Measurements from ENCODE around the gene ZBTB12.
"Not testable (repeated sequence)": the region's sequence is repeated elsewhere in the genome, so short reads cannot be mapped to it uniquely, and the experiment has no call there.

- not testable (repeated sequence) for TF ChIP-seq CTCF (IDR thresholded peaks at IDR 0.05); ZFX (IDR thresholded peaks at IDR 0.05; ENCODE audit: borderline replicate concordance)
These were observed 44.1 kb downstream of the ZBTB12 start for GRCh38 chr6:31857774-31858173.
